BJ (cell line): ENCODE results near the gene HSD17B11. TPM values are rescaled to one million over a fixed set of nuclear protein-coding genes. Genes with fewer than 3 reads are reported as not detected.

Source experiments
- CTCF ChIA-PET: fragments of 350-600 bp; formaldehyde crosslinking; extraction: SDS; loops from one replicate; lab custom pipeline; 2021; ENCODE audit warnings: antibody characterized with exemption, inconsistent platforms; lab: Yijun Ruan, JAX
- POLR2A ChIA-PET: fragments of 300-600 bp; sonication (Branson Sonifier 250); formaldehyde crosslinking; extraction: SDS; loops from one replicate; lab custom pipeline; 2021; ENCODE audit warnings: antibody characterized with exemption; lab: Charles Lee
- DNase-seq: peaks from one replicate; pipeline ENCODE4 v3.0.0-alpha.2; 2011; ENCODE audit warnings: low read depth
- H3K27me3 ChIP-seq: 2 replicates; pipeline ENCODE4 v1.6.0; 2011; ENCODE audit warnings: low read length; ENCODE audit not compliant: control insufficient read depth, insufficient read depth
- H3K36me3 ChIP-seq: 2 replicates; pipeline ENCODE4 v1.5.1; 2011; ENCODE audit warnings: low read length; ENCODE audit not compliant: control insufficient read depth, insufficient read depth
- H3K4me3 ChIP-seq: 2 replicates; pipeline ENCODE4 v1.5.1; 2011; ENCODE audit warnings: low read depth, mild to moderate bottlenecking, control low read depth, low read length
- CTCF ChIP-seq: IDR thresholded peaks from 2 replicates; pipeline ENCODE4 v1.5.1; 2011; ENCODE audit warnings: low read depth, mild to moderate bottlenecking, control low read depth, inconsistent platforms, low read length, moderate library complexity; ENCODE audit not compliant: insufficient read depth
- polyA plus RNA-seq: library from polyadenylated mRNA; depleted of rRNA; stranded (reverse); fragments of >200 nt; gene quantifications from 2 replicates; pipeline ENCODE4 v1.2.3, GENCODE V29; 2011

Gene HSD17B11
- polyA plus RNA-seq, 1 experiment: 11.2 TPM

GRCh38 chr4:87382931-87383330 is 8.1 kb downstream of the HSD17B11 start:
- DNase-seq: no peak
- TF ChIP-seq CTCF: no peak
- Histone ChIP-seq H3K27me3 (no peaks in the 10 kb centered on the region), H3K36me3 (no peaks in the 10 kb centered on the region), H3K4me3 (no peak overlapping the region)
- ChIA-PET POLR2A (no interaction called here), CTCF (interaction anchor here (1.1 kb wide), 1 partner anchor 8 kb away, joined by 4 read pairs; the partner anchor contains the start of gene HSD17B11)

GRCh38 chr4:87382116-87382515 is 8.9 kb downstream of the HSD17B11 start:
- Histone ChIP-seq H3K4me3 (no peak overlapping the region), H3K27me3 (no peaks in the 10 kb centered on the region), H3K36me3 (no peaks in the 10 kb centered on the region)
- TF ChIP-seq CTCF: no peak
- ChIA-PET CTCF (interaction anchor here (0.6 to 1.1 kb wide), 2 partner anchors 8 to 39 kb away, joined by 3 to 4 read pairs; partner anchors contain the start of gene HSD17B11), POLR2A (no interaction called here)
- DNase-seq: no peak

GRCh38 chr4:87377816-87378215 is 13.2 kb downstream of the HSD17B11 start:
- ChIA-PET CTCF (interaction anchor here (7.1 kb wide), 1 partner anchor 88 kb away, joined by 68 read pairs; no protein-coding TSS in a partner anchor), POLR2A (no interaction called here)
- H3K27me3 ChIP-seq: no peaks in the 10 kb centered on the region
- no peak for DNase-seq
- TF ChIP-seq CTCF: no peak
- H3K36me3 ChIP-seq: peaks cover 1% of the 10 kb centered on the region; the same call in 1 of the 2 replicates
- no peak overlapping the region for H3K4me3 ChIP-seq

- ChIA-PET POLR2A (no interaction called here), CTCF (interaction anchor here (0.6 to 7.1 kb wide), 31 partner anchors 9 to 878 kb away, joined by 3 to 68 read pairs (median 4); partner anchors contain the start of gene HSD17B11)
- peak; percentile 82 for TF ChIP-seq CTCF
- DNase-seq: peak; percentile 38
- H3K36me3 ChIP-seq: peaks cover 4% of the 10 kb centered on the region; the same call in 1 of the 2 replicates
- H3K27me3 ChIP-seq: no peaks in the 10 kb centered on the region
- no peak overlapping the region for H3K4me3 ChIP-seq
These were observed 15.2 kb downstream of the HSD17B11 start for GRCh38 chr4:87375719-87376291.

GRCh38 chr4:87370068-87370467 is 20.9 kb downstream of the HSD17B11 start:
- Histone ChIP-seq H3K4me3 (no peak overlapping the region), H3K36me3 (peaks cover 4% of the 10 kb centered on the region; the same call in 1 of the 2 replicates), H3K27me3 (no peaks in the 10 kb centered on the region)
- CTCF ChIA-PET: interaction anchor here (1.4 to 1.6 kb wide), 2 partner anchors 12 to 96 kb away, joined by 3 to 7 read pairs; no protein-coding TSS in a partner anchor
- TF ChIP-seq CTCF: no peak
- DNase-seq: no peak
- POLR2A ChIA-PET: no interaction called here
